Measurements from ENCODE around the gene NIFK.

- TF ChIP-seq, protein P1, sequence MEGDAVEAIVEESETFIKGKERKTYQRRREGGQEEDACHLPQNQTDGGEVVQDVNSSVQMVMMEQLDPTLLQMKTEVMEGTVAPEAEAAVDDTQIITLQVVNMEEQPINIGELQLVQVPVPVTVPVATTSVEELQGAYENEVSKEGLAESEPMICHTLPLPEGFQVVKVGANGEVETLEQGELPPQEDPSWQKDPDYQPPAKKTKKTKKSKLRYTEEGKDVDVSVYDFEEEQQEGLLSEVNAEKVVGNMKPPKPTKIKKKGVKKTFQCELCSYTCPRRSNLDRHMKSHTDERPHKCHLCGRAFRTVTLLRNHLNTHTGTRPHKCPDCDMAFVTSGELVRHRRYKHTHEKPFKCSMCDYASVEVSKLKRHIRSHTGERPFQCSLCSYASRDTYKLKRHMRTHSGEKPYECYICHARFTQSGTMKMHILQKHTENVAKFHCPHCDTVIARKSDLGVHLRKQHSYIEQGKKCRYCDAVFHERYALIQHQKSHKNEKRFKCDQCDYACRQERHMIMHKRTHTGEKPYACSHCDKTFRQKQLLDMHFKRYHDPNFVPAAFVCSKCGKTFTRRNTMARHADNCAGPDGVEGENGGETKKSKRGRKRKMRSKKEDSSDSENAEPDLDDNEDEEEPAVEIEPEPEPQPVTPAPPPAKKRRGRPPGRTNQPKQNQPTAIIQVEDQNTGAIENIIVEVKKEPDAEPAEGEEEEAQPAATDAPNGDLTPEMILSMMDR (IDR thresholded peaks at IDR 0.05), result no peak
- TF ChIP-seq POLR2A (IDR thresholded peaks at IDR 0.05), result no peak
Measured at GRCh38 chr2:121705390-121705789, 31.3 kb downstream of the NIFK start.

Measured in Peyer's patch (tissue), 4 donors.